Chondrocyte (in vitro differentiated cells): ENCODE measurements around the gene MUC3A. TPM values are rescaled to one million over a fixed set of nuclear protein-coding genes. Genes with fewer than 3 reads are reported as not detected.
A peak's percentile ranks its signal among the peaks of the same experiment; 100 is the strongest.
"Not testable (repeated sequence)": the region's sequence is repeated elsewhere in the genome, so short reads cannot be mapped to it uniquely, and the experiment has no call there.

ENCODE experiments used
- DNase-seq: peaks from one replicate; pipeline ENCODE4 v3.0.0; 2021; ENCODE audit warnings: mixed read lengths, low spot score
- H3K27ac Mint-ChIP-seq: one replicate; pipeline ENCODE4 v1.8.0; 2021; ENCODE audit warnings: mild to moderate bottlenecking, moderate library complexity, mixed read lengths; ENCODE audit not compliant: unreplicated experiment
- H3K27me3 Mint-ChIP-seq: 2 replicates; pipeline ENCODE4 v1.8.0; 2021; ENCODE audit warnings: low read depth, mixed read lengths
- H3K36me3 Mint-ChIP-seq: 2 replicates; pipeline ENCODE4 v1.8.0; 2021; ENCODE audit warnings: low read depth, mixed read lengths
- H3K4me1 Mint-ChIP-seq: 2 replicates; pipeline ENCODE4 v1.8.0; 2021; ENCODE audit warnings: low read depth, mild to moderate bottlenecking, mixed read lengths
- H3K4me3 Mint-ChIP-seq: one replicate; pipeline ENCODE4 v1.8.0; 2021; ENCODE audit warnings: mild to moderate bottlenecking, moderate library complexity, mixed read lengths; ENCODE audit not compliant: unreplicated experiment
- H3K9me3 Mint-ChIP-seq: 2 replicates; pipeline ENCODE4 v1.8.0; 2021; ENCODE audit warnings: low read depth, mixed read lengths
- total RNA-seq: library from RNA; stranded (reverse); gene quantifications from 3 replicates; pipeline ENCODE4 v1.2.1, GENCODE V29; 2021
- TF ChIP-seq, protein P1 (sequence below): fragments of 200-600 bp; sonication (generic); IDR thresholded peaks from 2 replicates; pipeline ENCODE4 v1.5.0; 2021; ENCODE audit warnings: antibody characterized with exemption, mild to moderate bottlenecking, moderate library complexity

MUC3A gene
- total RNA-seq, 1 donor from 2014 or later, result not detected

- H3K4me1 Mint-ChIP-seq, H3K4me3 Mint-ChIP-seq, H3K36me3 Mint-ChIP-seq, H3K27me3 Mint-ChIP-seq, H3K9me3 Mint-ChIP-seq, H3K27ac Mint-ChIP-seq: not testable (repeated sequence)
- peak; percentile 97 for DNase-seq
Measured at GRCh38 chr7:101000025-101000424, 50.7 kb downstream of the MUC3A start.

GRCh38 chr7:101002333-101002732, 53.0 kb downstream of the MUC3A start:
- not testable (repeated sequence) for H3K27ac Mint-ChIP-seq, H3K27me3 Mint-ChIP-seq, DNase-seq, H3K36me3 Mint-ChIP-seq, H3K4me1 Mint-ChIP-seq, H3K4me3 Mint-ChIP-seq, H3K9me3 Mint-ChIP-seq

DNA sequence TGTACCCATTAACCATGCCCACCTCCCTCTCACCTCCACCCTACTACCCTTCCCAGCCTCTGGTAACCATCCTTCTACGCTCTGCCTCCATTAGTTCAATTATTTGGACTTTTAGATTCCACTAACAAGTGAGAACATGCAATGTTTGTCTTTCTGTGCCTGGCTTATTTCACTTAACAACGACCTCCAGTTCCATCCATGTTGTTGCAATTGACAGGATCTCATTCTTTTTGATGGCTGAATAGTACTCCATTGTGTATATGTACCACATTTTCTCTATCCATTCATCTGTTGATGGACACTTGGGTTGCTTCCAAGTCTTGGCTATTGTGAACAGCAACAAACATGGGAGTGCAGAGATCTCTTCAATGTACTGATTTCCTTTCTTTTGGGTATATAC, 58.0 kb downstream of the MUC3A start:
- not testable (repeated sequence) for H3K9me3 Mint-ChIP-seq, DNase-seq, H3K36me3 Mint-ChIP-seq, H3K4me3 Mint-ChIP-seq, H3K27ac Mint-ChIP-seq, H3K4me1 Mint-ChIP-seq
- H3K27me3 Mint-ChIP-seq, result peaks cover 17% of the 10 kb centered on the region

GRCh38 chr7:101009629-101010028, 60.3 kb downstream of the MUC3A start:
- Mint-ChIP-seq H3K4me3 (no peak overlapping the region), H3K9me3 (peaks cover 3% of the 10 kb centered on the region), H3K36me3 (peaks cover 2% of the 10 kb centered on the region), H3K27me3 (peaks cover 17% of the 10 kb centered on the region), H3K4me1 (no peaks in the 10 kb centered on the region), H3K27ac (no peak overlapping the region)
- DNase-seq, result no peak
- TF ChIP-seq, protein P1, sequence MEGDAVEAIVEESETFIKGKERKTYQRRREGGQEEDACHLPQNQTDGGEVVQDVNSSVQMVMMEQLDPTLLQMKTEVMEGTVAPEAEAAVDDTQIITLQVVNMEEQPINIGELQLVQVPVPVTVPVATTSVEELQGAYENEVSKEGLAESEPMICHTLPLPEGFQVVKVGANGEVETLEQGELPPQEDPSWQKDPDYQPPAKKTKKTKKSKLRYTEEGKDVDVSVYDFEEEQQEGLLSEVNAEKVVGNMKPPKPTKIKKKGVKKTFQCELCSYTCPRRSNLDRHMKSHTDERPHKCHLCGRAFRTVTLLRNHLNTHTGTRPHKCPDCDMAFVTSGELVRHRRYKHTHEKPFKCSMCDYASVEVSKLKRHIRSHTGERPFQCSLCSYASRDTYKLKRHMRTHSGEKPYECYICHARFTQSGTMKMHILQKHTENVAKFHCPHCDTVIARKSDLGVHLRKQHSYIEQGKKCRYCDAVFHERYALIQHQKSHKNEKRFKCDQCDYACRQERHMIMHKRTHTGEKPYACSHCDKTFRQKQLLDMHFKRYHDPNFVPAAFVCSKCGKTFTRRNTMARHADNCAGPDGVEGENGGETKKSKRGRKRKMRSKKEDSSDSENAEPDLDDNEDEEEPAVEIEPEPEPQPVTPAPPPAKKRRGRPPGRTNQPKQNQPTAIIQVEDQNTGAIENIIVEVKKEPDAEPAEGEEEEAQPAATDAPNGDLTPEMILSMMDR, result no peak

DNA sequence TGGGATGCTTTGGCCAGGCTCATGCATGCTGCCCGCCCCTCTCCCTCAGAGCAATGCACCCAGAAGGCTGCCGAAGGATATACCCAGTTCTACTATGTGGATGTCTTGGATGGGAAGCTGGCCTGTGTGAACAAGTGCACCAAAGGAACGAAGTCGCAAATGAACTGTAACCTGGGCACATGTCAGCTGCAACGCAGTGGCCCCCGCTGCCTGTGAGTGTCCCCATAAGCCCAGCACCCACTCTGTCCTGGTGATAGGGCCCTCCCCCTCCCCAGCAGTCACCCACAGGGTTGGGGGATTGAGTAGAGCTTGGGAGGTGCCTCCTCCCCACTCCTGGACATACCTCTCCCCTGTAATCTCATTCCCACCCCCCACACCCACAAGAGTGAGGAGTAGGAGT, 63.6 kb downstream of the MUC3A start:
- Mint-ChIP-seq H3K4me1 (peaks cover 13% of the 10 kb centered on the region), H3K9me3 (no peaks in the 10 kb centered on the region), H3K27ac (no peak overlapping the region), H3K27me3 (peaks cover 13% of the 10 kb centered on the region), H3K4me3 (no peak overlapping the region), H3K36me3 (peaks cover 2% of the 10 kb centered on the region)
- TF ChIP-seq, protein P1, result no peak
- no peak for DNase-seq

DNA sequence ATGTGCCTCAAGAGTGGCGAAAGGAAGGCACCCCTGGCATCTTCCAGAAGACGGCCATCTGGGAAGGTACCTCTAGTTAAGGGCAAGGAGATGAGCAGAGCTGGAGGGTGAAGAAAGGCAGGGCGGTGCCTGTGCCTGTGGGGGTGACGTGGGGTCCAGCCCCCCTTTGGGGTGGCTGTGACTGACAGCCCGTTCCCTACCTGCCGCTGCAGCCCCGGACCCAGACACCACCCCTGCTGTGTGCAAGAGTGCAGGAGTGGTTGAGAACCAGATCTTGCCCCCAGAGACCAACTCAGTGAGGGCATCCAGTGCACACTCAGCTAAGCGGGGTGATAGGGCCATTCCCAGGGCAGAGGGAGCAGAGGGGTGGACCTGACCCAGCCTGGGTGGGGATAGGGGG, 66.3 kb downstream of the MUC3A start:
- no peaks in the 10 kb centered on the region for H3K27me3 Mint-ChIP-seq
- no peak for DNase-seq

More for the DNA sequence above, 66.3 kb downstream of the MUC3A start:
- Mint-ChIP-seq H3K9me3 (no peaks in the 10 kb centered on the region), H3K4me3 (no peak overlapping the region), H3K4me1 (peaks cover 18% of the 10 kb centered on the region), H3K27ac (peak overlapping the region; percentile 45), H3K36me3 (no peaks in the 10 kb centered on the region)
- TF ChIP-seq, protein P1, result no peak
